ENCODE measurements around the gene ETS1.

Gene ETS1

GRCh38 chr11:128574576-128575011, 12.8 kb downstream of the ETS1 start (continued):
- TF ChIP-seq ZNF513 (tag by site-specific recombination; IDR thresholded peaks at IDR 0.05) (no peak), RBAK (tag by site-specific recombination; IDR thresholded peaks at IDR 0.05) (no peak)

GRCh38 chr11:128573638-128574037, 13.7 kb downstream of the ETS1 start:
- H3K27ac ChIP-seq (ENCODE audit: extremely low read depth, low read depth, low read length): no peak overlapping the region
- H3K4me1 ChIP-seq (ENCODE audit: control insufficient read depth, insufficient read depth, low read length): peaks cover 14% of the 10 kb centered on the region
- no peak overlapping the region for H3K4me3 ChIP-seq (ENCODE audit: low read depth, low read length)
- no peaks in the 10 kb centered on the region for H3K36me3 ChIP-seq (ENCODE audit: control insufficient read depth in 2 of 2, insufficient read depth in 1 of 2, low read length in 2 of 2)
- no peaks in the 10 kb centered on the region for H3K9me3 ChIP-seq (ENCODE audit: control insufficient read depth, insufficient read depth, low read depth, low read length)
- POLR2A ChIA-PET: no interaction called here
- CTCF ChIA-PET: interaction anchor here (1.0 kb wide), 1 partner anchor 58 kb away, joined by 4 read pairs; no protein-coding TSS in a partner anchor
- TF ChIP-seq KLF1 (tag by site-specific recombination; IDR thresholded peaks at IDR 0.05) (no peak), CTCF (tag by site-specific recombination; IDR thresholded peaks at IDR 0.05) (no peak), ZNF473 (tag by site-specific recombination; IDR thresholded peaks at IDR 0.05) (no peak), ZNF514 (tag by site-specific recombination; IDR thresholded peaks at IDR 0.05) (no peak), ZSCAN4 (tag by site-specific recombination; IDR thresholded peaks at IDR 0.05) (no peak), ZNF26 (tag by site-specific recombination; IDR thresholded peaks at IDR 0.05) (no peak), ZNF677 (tag by site-specific recombination; IDR thresholded peaks at IDR 0.05) (no peak), ZNF16 (tag by site-specific recombination; IDR thresholded peaks at IDR 0.05; ENCODE audit: low read depth) (no peak), ZBTB11 (tag by site-specific recombination; conservative IDR thresholded peaks at IDR 0.05; ENCODE audit: low read depth) (no peak), MYNN (tag by site-specific recombination; IDR thresholded peaks at IDR 0.05; ENCODE audit: borderline replicate concordance) (no peak), ZNF704 (tag by site-specific recombination; IDR thresholded peaks at IDR 0.05) (no peak), ZBTB48 (tag by site-specific recombination; IDR thresholded peaks at IDR 0.05) (no peak), GLIS2 (tag by site-specific recombination; IDR thresholded peaks at IDR 0.05) (no peak), ZNF777 (tag by site-specific recombination; IDR thresholded peaks at IDR 0.05; ENCODE audit: borderline replicate concordance) (no peak), ZNF510 (tag by site-specific recombination; IDR thresholded peaks at IDR 0.05; ENCODE audit: insufficient replicate concordance) (no peak), ZNF10 (tag by site-specific recombination; IDR thresholded peaks at IDR 0.05) (no peak), ZNF18 (tag by site-specific recombination; IDR thresholded peaks at IDR 0.05) (no peak), ZNF174 (tag by site-specific recombination; IDR thresholded peaks at IDR 0.05) (no peak), ZNF701 (tag by site-specific recombination; IDR thresholded peaks at IDR 0.05) (no peak)

Data from HEK293 (cell line).